IPS-NIHi11 (cell line): ENCODE data around the gene SLC25A47.
"Not testable (repeated sequence)": the region's sequence is repeated elsewhere in the genome, so short reads cannot be mapped to it uniquely, and the experiment has no call there.

Experiments used
- DNase-seq: peaks from one replicate; pipeline ENCODE4 v3.0.0; 2012; ENCODE audit warnings: mixed read lengths, low spot score

SLC25A47 gene

DNA sequence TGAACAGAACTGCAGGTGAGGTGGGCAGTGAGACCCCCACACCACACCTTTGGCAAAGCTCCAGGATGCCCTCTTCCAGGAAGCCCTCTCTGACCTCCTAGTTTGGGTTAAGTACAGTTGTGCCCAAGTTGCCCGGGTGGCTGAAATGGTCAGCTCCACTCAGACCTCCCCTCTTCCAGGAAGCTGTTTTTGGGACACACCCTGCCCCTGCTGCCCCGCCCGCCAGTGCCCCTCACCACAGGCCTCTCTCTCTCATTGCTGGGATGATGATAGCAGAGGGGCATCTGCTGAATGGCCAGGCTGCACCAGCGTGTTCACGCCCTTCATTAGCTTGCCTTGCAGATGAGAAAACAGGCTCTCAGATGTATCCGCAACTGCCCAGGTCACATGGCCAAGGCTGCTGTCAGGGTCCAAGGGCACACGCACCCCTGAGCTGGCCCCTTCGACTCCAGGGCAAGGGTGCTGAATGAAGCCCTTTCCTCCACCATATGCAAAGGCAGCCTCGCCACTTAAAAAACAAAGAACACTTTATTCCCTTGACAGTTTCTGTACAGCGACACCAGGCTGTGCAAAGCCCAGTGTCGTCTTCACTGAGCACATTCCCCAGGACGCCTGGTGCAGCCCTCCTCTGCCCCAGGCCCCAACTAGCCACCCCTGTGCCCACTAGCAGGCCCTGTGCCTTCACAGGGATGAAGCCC, 32.4 kb upstream of the SLC25A47 start:
- DNase-seq: no peak

DNA sequence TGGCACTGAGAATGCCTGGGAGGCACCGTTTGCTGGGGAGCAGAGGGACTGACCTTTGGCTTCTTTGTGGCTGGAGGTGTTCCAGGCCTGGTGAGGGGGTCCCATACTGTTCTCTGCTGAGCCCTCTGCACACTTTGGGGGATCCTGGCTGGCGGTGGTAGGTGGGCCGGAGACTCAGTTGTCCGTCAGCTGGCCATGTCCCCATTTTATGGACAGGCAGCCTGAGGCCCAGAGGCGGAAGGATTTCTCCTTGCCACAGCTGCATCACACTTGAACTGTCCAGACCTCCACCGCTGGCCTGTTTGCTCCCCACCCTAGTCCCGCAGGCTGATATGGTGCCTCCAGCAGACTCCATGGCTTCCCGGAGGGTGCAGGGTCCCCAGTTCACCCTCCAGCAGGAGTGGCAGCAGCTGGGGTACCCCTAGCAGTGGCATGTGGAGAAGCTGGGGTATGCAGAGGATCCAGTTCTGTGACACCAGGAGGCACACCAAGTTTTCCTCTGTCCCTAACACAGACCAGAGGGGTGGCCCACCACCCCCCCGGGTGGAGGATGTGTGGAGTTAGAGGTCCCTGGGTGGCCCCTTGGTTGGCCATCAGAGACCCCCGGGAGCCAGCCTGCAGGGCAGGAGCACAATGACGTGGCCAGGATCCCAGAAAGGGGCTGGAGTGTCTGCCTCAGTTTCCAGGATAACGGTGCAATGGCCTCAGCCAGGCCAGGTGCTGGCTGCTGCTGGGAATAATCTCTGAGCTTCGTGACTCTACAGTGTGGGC, 31.6 kb upstream of the SLC25A47 start:
- DNase-seq: no peak

DNA sequence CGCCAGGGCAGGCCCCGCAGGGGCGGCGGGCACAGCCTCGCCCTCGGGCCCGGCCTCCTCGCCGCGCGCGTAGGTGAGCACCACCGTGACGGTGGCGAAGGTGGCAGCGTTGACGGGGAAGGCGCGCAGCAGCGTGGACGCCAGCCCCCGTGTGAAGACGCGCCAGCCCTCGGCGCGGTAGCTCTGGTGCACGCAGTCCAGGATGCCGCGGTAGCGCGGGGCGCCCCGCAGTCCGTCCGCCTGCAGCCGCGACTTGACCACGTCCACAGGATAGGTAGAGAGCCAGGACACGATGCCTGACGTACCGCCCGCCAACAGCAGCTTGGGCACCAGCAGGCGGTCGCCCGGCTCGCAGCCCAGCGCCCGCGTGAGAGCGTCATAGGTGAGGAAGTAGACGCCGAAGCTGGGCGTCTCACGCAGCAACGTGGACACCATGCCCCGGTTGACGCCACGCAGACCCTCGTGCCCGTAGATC, 30.8 kb upstream of the SLC25A47 start:
- no peak for DNase-seq

DNA sequence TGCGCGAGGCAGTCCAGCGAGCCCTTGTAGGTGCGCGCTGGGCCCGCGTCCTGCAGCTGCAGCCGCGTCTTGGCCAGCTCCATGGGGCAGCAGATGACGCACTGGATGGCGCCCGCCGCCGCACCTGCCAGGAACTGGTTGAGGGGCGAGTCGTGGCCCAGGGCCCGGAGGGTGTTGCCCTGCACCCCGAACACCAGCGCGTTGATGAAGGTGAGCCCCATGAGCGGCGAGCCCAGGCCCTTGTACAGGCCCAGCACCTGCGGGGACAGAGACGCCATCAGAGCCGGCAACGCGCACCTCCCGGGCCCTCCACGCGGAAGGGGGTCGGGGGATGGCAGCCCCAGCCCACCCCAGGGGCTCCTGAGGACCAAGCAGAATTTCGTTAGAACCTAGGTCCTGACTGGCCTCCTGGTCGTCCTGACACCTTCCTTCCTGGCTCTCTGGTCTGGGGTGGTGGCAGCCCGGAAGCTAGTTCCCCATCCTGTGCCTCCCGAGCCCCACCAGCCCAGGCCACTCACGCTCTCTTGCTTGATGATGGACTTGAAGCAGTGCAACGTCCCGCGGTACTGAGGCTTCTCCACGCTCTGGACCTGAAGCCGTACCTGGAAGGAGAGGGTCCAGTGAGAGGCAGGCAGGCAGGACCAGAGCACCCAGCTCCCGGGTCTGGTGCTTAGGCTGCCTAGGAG, 30.2 kb upstream of the SLC25A47 start:
- DNase-seq: no peak

DNA sequence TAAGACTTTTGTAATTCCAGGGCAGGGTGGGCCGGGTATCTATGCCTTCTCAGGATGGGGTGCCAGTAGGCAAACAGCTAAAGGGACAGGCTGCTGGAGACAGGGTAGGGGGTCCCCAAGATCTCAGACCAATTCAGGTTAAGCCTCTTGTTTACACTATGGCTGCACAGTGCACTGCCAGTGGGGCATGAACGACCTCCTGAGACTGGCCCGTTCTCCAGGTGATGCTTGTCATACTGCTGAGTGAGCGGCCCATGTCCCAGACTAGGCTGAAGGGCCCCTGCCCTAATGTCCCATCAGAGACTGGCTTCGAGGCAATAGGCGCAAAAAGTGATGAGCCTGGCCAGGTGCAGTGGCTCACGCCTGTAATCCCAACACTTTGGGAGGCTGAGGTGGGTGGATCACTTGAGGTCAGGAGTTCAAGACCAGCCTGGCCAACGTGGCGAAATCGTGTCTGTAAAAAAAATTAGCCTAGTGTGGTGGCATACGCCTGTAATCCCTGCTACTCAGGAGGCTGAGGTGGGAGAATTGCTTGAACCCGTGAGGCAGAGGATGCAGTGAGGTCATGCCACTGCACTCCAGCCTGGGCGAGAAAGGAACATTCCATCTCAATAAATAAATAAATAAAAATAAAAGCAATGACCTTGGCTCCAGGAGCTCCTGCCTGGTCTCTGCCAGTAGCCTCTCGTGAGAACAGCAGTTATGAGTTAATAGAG, 29.5 kb upstream of the SLC25A47 start:
- no peak for DNase-seq

DNA sequence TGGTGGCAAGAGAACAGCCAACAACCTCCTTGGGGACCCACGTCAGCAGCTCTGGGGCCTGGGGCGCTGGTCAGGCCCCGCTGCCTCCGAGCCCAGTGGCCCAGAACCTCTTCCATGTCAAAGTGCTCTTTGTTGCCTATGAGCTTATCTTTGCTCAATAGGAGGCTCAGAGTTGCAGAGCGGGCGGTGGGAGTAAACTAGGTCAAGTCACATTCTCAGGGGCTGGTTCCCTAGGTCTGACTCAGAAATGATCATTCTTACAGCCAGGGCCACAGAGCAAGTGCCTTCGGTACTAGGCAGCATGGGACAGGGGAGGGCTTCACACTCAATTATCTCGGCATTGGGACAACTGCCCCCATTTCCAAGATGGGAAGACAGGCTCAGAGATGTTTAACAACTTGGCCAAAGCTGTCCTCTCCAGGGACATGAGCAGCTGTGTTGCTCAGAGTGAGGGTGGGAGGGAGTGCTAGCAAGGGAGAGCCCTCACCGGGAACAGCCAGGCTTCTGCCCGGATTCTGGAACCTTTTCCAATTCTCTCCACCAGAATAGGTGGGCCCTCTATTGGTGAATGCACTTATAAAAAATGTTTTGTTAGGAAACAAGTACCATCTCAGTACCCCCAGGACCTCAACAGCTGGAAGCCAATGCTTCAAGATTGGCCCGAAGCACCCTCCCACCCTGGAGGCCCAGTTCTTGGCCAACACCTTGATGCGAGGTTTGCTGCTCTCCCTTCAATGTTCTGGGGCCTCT, 28.8 kb upstream of the SLC25A47 start:
- no peak for DNase-seq

DNA sequence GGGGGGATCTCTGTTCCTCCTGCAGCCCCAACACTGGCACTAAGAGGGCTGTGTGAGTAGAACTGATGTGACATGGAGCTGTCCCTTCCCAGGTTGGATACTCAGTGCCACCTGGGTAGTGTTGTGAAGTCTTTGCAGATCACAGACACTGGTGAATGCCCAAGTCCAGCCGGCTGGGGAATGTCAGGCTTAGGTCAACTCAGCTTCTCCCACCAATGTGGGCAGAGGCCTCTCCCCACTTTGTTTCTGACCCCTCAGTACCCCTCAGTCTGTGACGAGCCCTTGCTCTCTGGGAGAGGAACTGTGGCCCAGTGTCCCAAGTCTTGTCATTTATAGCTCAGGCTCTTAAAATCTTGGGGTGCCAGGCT, 28.2 kb upstream of the SLC25A47 start:
- no peak for DNase-seq

DNA sequence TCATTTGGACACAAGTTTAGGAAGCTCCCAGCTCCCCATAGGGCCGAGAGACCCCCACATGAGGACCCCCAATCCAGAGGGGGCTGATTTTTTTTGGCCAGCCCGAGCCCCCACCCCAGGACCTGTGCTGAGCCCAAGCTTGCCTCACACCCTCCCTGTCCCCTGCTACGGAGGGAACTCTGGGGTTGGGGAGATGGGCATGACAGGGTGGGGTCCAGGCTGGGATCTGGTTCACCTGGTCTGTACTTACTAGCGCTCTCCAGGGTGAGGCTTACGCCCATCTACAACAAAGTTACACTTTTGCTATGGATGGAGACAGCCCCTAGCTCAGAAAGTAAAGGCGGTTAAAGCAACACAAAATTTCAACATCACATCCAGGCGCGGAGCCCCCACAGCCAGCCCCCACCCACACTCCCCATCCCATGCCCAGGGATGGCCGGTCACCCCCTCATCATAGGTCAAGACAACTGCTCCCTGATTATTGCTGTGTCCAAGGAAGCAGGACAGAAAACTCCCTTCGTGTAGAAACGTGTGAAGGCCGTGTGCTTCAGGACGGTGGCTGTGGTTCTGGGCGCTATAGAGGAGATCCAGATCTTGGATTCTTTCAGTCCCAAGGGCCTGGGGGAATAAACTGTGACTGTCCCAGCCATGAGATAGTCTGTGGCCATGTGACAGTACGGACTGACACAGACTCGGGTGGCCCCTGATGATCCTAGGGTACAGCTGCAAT, 27.6 kb upstream of the SLC25A47 start:
- no peak for DNase-seq

DNA sequence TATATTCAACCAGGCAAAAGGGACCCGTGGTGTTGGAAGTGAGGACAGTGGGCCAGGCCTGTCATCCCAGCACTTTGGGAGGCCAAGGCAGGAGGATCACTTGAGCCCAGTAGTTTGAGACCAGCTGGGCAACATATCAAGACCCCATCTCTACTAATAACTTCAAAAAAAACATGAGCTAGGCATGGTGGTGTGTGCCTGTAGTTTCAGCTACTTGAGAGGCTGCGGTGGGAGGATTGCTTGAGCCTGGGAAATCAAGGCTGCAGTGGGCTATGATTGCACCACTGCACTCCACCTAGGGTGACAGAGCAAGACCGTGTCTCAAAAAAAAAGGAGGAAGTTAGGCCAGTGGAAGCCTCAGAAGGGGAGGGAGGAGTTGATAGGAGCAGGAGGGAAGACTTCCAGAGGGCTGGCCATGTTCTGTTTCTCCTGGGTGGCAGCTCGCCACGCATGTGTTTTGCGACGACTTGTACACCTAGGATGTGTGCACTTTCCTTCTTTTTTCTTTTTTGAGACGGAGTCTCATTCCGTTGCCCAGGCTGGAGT, 27.0 kb upstream of the SLC25A47 start:
- DNase-seq: no peak

DNA sequence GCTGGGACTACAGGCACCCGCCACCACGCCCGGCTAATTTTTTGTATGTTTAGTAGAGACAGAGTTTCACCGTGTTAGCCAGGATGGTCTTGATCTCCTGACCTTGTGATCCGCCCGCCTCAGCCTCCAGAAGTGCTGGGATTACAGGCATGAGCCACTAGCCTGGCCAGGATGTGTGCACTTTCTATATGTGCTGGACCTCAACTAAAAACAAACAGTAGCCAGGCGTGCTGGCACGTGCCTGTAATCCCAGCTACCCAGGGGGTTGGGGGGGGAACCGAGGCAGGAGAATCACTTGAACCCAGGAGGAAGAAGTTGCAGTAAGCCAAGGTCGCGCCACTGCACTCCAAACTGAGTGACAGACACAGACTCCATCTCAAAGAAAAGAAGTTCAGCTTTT, 26.4 kb upstream of the SLC25A47 start:
- DNase-seq: not testable (repeated sequence)

DNA sequence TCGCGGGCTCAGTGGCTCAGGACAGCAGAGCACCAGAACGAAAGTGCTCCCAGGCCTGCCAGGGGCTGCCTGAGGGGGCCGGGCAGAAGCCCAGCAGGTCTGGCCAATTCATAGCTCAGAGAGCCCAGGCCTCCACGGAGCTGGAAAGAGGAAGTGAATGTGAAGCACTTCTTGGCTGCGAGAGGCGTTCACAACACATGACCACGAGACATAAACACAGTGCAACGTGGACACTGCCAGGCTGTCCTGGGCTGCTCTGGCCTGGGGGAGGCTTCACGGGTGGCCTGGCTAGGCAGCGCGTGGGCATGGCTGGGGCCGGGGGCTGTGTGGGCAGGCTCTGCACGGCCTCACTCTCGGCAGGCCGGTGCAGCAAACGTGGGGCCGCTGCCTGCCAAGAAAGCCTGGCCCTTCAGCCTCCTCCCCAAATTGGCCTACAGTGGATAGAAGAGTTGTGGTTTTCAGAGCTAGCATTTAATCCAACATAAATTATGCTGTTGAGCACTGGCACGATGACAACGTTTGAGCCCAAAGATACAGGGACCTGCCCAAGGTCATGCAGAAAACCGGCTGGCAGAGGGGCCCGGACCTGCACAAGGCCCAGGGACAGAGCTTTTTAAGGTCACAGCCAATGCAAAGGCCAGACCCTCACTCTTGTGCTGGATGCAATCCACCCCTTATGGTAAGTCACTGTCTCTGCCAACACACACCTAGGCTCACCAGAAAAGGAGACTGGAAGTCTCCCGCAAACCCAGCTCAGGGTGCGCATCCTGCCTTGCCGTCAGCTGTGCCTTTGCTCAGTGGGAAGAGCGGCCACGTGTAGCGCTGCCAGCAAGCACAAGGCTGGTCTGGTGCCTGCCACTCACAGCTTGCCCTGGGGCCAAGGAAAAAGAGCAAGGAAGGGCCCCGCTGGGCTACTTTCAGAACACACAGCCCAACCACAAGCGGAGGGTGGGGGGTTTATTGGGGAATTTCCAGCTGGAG, 25.5 kb upstream of the SLC25A47 start:
- no peak for DNase-seq

DNA sequence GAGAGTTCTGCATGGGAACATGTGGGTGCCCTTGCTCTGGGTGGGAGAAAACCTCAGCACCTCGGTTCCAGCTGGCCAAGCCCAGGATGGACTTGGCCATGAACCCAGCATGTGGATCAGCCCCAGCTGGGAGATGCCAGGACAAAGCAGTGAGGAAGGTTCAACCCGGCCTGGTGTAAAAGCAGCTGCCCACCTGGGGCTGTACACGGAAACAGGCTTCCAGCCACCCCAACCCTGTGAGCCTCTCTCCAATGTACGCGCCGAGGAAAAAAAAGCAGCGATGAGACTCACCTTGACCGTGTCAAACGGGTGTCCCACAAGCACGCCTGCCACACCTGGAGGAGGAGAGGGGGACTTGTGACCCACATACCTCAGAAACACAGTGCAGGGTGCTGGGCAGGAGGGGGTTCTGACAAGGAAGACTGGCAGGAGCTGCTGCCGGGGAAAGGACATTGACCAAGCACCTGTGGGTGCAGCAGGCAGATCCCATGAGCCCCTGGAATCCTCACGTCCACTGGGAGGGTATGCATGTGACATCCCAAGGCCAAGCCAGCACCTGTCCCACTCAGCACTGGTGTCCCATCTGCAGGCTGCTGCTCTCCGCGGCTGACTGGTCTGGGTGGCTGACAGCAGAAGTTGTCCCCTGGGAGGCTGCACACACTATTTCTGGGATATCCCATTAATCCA, 24.4 kb upstream of the SLC25A47 start:
- no peak for DNase-seq

DNA sequence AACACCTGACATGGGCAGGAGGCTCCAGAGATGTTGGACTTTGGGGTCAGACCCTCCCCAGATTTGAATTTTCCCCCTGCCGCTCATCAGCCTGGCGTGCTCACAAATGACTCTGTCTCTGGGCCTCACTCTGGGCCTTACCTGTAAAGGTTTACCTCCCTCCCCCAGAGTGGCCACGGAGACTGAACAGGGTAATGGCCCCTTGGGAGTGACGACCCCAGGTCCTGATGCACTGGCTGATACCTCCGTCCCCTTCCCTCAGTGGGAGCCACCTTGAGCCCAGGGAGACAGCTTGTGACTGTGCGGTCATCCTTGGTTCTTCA, 23.9 kb upstream of the SLC25A47 start:
- no peak for DNase-seq

DNA sequence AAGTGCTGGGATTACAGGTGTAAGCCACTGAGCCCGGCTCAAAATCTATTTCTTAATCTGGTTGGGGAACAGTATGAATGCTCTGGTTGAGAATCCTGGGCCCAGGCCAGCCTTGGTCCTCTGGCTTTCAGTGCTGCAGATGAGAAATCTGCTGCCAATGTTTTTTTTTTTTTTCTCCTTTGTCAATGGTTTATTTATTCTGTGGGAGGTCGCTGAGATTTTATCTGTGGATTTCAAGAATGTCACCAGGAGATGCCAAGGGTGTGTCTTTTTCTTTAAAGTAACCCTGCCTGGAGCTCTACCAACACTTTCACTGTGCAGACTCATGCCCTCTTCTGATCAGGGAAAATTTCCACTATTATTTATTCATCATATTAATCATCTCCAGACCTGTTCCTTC, 20.5 kb upstream of the SLC25A47 start:
- no peak for DNase-seq

DNA sequence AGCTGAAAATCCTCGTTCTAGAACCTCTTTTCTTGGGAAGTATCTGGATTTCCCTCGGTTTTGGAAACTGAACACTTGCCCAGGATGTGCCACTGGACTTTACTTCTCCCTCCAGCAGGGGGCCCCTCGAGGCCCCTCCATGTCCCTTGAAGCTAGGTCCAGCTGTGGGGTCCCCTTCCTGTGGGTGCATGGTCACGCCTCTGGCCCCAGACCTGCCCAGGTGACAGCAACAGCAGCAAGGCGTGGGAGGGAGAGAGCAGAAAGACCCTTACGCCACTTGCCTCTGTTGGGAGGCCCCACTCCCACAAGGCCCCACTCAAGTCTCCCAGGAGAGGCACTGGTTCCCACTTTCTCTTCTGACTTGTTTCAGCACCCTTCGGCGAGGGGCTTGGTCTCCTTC, 20.0 kb upstream of the SLC25A47 start:
- DNase-seq: no peak

DNA sequence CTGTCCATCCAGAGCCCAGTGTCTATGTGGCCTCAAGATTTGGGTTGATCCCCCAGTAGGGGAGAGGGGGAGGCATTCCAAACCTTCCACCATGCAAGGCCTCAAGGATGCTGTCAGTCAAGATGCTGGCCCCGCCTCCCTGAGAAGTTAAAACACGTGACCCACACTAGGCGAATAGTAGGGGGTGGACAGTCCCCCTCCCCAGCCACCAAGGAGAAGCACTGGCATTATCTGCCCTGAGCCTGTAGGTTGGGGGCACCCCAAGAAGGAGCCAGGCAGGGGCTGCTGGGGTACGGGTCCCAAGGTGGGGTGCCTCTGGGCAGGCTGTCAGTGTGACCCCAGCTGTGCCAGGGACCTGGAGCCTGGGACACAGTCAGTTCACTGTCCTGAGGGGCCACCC, 19.2 kb upstream of the SLC25A47 start:
- no peak for DNase-seq

DNA sequence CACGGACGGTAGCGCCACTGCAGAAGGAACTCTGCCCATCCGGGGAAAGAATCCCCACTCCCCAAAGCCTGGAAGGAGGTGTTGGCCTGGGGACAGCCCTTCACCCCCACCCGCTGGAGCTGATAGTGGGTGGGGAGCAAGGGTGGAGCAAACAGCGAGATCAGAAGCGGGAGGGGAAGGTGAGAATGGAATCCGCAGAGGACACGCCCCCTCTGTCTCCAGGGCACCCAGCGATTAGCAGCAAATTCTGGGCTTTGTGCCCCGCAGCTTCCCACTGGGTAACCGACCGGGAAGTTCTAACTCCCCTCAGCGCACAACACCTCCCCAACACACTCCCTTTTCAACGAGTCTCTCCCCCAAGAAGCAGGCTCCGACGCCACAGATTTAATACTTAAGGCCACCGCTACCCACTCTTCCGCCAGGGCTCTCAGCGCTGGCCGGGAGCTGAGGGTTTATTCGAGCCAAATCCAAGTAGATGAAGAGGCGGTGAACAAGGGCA, 18.3 kb upstream of the SLC25A47 start:
- peak; percentile 73 for DNase-seq

DNA sequence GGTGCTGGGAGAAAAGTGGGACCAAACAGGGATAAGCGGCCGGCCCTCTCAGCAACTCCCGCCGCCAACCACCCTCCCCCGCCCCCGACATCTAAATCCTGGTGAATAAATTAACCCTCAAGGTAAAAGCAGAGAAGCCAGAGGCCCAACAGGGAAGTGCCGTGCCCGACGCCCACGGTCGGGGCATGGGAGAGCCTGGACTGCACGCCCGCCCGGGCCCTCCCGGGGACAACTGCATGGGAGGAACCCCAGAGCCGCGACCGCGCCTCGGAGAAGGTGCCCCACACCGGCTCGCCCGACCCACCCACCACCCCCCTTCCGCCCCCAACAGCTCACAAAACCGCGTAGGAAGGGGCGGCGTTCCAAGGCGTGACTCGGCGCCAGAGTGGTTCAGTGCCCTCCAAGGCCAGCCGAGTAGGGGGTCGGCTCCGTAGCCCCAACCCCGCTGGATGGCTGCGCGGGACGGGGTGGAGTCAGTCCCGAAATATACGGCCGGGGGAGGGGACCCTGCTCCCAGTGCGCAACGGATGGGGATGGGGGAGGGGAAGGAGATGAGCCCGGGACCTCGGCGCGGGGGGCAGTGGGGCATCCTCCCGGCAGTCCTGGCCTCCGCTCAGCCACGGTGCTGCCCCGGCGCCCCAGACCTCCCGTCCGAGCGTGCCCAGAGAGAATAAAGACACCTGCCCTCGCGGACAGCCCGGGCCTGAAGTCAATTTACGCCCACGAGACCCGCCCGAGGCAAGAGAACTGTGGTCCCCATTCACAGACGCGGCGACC, 17.6 kb upstream of the SLC25A47 start:
- DNase-seq: peak; percentile 45
